HG02870 (cell line): ENCODE measurements around the gene ACER3.
"Not testable (repeated sequence)": the region's sequence is repeated elsewhere in the genome, so short reads cannot be mapped to it uniquely, and the experiment has no call there.

Source experiments
- ATAC-seq: cut with Tn5 transposase; IDR thresholded peaks from one replicate; pipeline ENCODE4 v1.9.1; 2021; ENCODE audit warnings: mild to moderate bottlenecking, moderate library complexity; ENCODE audit not compliant: unreplicated experiment

The ACER3 gene

GRCh38 chr11:77055913-77056312, 195.2 kb downstream of the ACER3 start:
- ATAC-seq, result no peak

GRCh38 chr11:77056814-77057402, 196.2 kb downstream of the ACER3 start:
- ATAC-seq, result no peak

- ATAC-seq, result no peak
These were observed 197.3 kb downstream of the ACER3 start for GRCh38 chr11:77057938-77058474.

DNA sequence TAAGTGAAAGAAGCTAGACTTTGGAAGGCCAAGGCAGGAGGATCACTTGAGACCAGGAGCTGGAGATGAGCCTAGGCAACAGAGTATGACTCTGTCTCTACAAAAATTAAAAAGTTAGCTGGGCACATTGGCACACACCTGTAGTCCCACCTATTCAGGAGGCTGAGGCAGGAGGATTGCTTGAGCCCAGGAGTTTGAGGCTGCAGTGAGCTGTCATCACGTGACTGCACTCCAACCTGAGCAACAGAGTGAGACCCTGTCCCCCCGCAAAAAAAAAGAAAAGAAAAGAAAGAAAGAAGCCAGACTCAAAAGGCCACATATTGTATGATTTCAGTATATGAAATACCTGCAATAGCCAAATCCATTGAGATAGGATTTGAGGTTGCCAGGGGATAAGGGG, 198.2 kb downstream of the ACER3 start:
- no peak for ATAC-seq

GRCh38 chr11:77059806-77060205, 199.1 kb downstream of the ACER3 start:
- no peak for ATAC-seq

- no peak for ATAC-seq
These were observed 199.5 kb downstream of the ACER3 start for GRCh38 chr11:77060234-77060633.

DNA sequence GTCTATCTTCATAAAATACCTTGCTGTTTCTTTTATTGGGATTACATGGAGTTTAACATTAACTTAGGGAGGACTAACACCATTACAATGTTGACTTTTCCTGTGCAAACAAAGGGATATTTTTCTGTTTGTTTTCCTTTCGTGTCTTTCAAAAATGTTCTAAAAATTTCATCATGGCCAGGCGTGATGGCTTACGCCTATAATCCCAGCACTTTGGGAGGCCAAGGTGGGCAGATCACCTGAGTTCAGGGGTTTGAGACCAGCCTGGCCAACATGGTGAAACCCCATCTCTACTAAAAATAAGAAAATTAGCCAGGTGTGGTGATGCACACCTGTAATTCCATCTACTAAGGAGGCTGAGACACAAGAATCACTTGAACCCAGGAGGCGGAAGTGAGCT, 200.5 kb downstream of the ACER3 start:
- not testable (repeated sequence) for ATAC-seq

DNA sequence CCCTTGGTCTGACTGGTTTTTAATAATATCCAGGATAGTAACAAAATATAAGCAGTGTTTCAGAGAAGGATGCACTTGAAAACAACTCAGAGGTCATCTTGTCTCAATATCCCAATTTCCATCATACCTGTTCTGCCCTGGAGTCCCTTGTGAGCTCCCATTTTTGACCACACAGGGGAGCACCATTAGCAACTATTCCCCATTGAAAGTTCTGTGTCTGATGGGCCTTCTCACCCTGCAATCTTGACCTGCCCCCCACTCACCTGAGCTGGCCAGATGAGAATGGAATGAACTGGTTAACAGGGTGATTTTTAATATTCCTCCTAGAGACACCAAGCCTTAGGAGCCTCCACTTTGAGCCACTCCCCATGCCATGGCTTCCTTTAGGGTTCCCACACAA, 202.2 kb downstream of the ACER3 start:
- ATAC-seq, result no peak

GRCh38 chr11:77063407-77063806, 202.7 kb downstream of the ACER3 start:
- no peak for ATAC-seq

DNA sequence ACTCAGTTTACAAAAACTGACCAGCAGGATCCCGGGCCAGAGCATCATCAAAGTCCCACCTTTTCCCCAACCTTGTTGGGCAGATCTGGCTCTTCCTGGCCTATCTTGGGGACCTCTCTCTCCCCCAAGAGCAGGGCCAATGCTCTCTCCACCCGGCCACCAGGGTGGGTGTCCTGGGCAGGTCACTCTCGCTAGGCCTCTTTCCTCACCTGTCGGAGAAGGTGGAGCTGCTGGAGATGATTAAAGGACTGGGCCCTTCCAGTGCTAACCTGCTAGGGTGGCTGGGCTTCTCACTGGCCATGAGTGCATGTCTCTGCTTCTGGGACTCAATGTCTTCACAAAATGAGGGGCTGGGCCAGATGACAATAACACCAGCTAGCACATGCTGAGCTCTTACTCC, 203.1 kb downstream of the ACER3 start:
- no peak for ATAC-seq

- no peak for ATAC-seq
These were observed 204.0 kb downstream of the ACER3 start for GRCh38 chr11:77064648-77065217.

- ATAC-seq, result no peak
These were observed 205.1 kb downstream of the ACER3 start for GRCh38 chr11:77065878-77066228.

DNA sequence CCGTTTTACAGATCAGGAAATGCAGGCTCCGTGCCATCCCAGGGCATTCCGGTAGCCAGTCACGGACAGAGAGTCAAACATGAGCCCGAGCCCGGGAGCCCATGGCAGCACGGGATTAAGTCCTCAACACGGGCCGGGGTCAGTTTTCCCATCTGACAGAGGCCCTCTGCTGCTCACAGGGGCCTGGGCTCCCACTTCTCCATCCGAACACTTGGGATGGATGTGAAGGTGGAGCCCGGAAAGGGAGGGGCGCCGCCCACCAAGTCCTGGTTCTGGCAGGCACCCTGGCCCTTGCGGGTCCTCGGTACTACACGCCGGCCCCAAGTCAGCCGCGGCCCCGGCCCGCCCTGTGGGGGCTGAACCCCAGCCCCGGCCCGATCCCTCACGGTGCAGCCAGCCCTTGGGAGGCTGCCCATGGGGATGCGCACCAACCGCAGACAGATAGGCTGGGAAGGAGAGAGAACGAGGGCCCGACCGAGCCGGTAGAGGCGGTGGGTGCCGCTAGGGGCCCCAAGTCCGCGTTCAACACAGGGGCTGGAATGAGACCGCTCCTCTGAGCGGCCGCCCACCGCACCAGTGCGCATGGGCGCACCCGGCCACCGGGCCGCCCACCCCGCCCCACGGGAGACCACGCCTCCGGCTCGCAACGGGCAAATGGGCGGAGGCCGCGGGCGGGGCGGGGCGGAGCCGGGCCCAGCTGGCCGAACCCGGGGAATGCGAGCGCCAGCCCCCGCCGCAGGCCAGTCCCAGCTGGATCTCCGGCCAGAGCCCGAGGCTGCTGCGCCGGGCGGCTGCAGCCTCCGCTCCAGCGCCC, 205.7 kb downstream of the ACER3 start, which contains the start of gene CAPN5:
CAPN5 (plus strand) TSS at position 743 of the 814 bp plus-strand sequence. CDS start 17,916 bp downstream, outside the sequence.
- ATAC-seq, result peak; percentile 83

DNA sequence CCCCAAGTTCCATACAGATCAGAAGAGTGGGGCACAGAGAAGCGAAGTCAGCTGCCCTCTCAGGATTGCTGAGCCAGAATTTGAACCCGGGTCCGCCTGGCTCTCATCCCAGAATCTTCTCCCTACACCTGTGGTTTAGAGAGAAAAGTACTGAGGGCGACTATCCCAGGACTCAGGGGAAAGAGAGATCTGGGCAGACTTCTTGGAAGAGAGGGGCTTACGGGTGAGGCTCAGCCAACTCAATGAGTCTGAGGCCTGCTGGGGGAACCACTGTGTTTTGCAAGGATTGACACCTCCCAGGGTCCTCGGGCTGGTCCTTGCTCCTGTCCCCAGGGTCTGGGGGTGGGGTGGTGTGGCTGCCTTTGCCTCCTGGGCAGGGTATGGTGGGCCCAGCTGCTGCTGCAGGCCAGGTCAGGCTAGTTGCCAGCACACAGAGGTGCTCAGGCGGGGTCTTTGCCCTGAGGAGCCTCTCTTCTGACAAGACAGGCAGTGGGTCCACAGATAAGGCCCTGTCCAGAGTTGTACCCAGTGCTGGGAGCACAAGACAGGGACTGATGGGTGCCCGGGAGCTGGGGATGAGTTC, 207.2 kb downstream of the ACER3 start:
- ATAC-seq, result no peak

GRCh38 chr11:77068457-77069335, 208.0 kb downstream of the ACER3 start:
- no peak for ATAC-seq

- no peak for ATAC-seq
These were observed 208.7 kb downstream of the ACER3 start for GRCh38 chr11:77069336-77069968.

- no peak for ATAC-seq
These were observed 209.4 kb downstream of the ACER3 start for GRCh38 chr11:77069969-77070582.

GRCh38 chr11:77071077-77071476, 210.4 kb downstream of the ACER3 start:
- ATAC-seq, result no peak
